RWPE2 (cell line): ENCODE results near the gene KLHL36.
"Not testable (repeated sequence)": the region's sequence is repeated elsewhere in the genome, so short reads cannot be mapped to it uniquely, and the experiment has no call there.

Experiments
- ATAC-seq: fragments of 200-7000 bp; cut with Tn5 transposase; 3 replicates; pipeline ENCODE4 v1.9.1; 2021; ENCODE audit warnings: low read depth
- DNase-seq: peaks from one replicate; pipeline ENCODE4 v3.0.0-alpha.2; 2020; ENCODE audit warnings: low spot score
- H3K27ac ChIP-seq: fragments of 450-650 bp; 2 replicates; pipeline ENCODE4 v1.5.1; 2017; ENCODE audit warnings: mild to moderate bottlenecking; ENCODE audit not compliant: poor library complexity, severe bottlenecking
- H3K27me3 ChIP-seq: fragments of 250-450 bp; sonication (Bioruptor Pico); 2 replicates; pipeline ENCODE4 v1.5.1; 2021; ENCODE audit warnings: mild to moderate bottlenecking, moderate library complexity; ENCODE audit not compliant: insufficient read depth, poor library complexity, severe bottlenecking
- H3K36me3 ChIP-seq: fragments of 250-450 bp; sonication (Bioruptor Pico); 2 replicates; pipeline ENCODE4 v1.5.1; 2020; ENCODE audit warnings: low read depth, mild to moderate bottlenecking, moderate library complexity
- H3K4me1 ChIP-seq: fragments of 250-450 bp; sonication (Bioruptor Pico); 2 replicates; pipeline ENCODE4 v1.5.1; 2021; ENCODE audit warnings: mild to moderate bottlenecking, moderate library complexity; ENCODE audit not compliant: insufficient read depth, poor library complexity, severe bottlenecking
- H3K4me3 ChIP-seq: fragments of 250-450 bp; sonication (Bioruptor Pico); 2 replicates; pipeline ENCODE4 v1.5.1; 2021; ENCODE audit warnings: mild to moderate bottlenecking, moderate library complexity; ENCODE audit not compliant: severe bottlenecking
- H3K9me3 ChIP-seq: fragments of 250-450 bp; sonication (Bioruptor Pico); 2 replicates; pipeline ENCODE4 v1.5.1; 2021; ENCODE audit warnings: mild to moderate bottlenecking, moderate library complexity; ENCODE audit not compliant: severe bottlenecking
- CTCF ChIP-seq: fragments of 450-650 bp; IDR thresholded peaks from one replicate; pipeline ENCODE4 v1.5.1; 2017; ENCODE audit warnings: mild to moderate bottlenecking, moderate library complexity; ENCODE audit not compliant: poor library complexity, severe bottlenecking

The KLHL36 gene

GRCh38 chr16:84631153-84631466, 17.2 kb upstream of the KLHL36 start:
- no peak for TF ChIP-seq CTCF
- Histone ChIP-seq H3K4me3 (no peak overlapping the region), H3K4me1 (no peaks in the 10 kb centered on the region), H3K27me3 (no peaks in the 10 kb centered on the region), H3K27ac (no peak overlapping the region), H3K9me3 (no peaks in the 10 kb centered on the region), H3K36me3 (no peaks in the 10 kb centered on the region)
- DNase-seq = no peak
- no peak for ATAC-seq

- ATAC-seq (no peak), DNase-seq (no peak)
- H3K4me3 ChIP-seq = no peak overlapping the region
- TF ChIP-seq CTCF = no peak
- H3K4me1 ChIP-seq = no peaks in the 10 kb centered on the region
- H3K36me3 ChIP-seq = no peaks in the 10 kb centered on the region
- no peaks in the 10 kb centered on the region for H3K9me3 ChIP-seq
- H3K27ac ChIP-seq = no peak overlapping the region
- H3K27me3 ChIP-seq = no peaks in the 10 kb centered on the region
These were observed 16.4 kb upstream of the KLHL36 start for GRCh38 chr16:84631886-84632285.

GRCh38 chr16:84632862-84633261, 15.4 kb upstream of the KLHL36 start:
- ATAC-seq, H3K9me3 ChIP-seq, H3K27ac ChIP-seq, H3K27me3 ChIP-seq, DNase-seq, H3K36me3 ChIP-seq, H3K4me3 ChIP-seq, H3K4me1 ChIP-seq: not testable (repeated sequence)

- no peak overlapping the region for H3K4me3 ChIP-seq
- no peaks in the 10 kb centered on the region for H3K27me3 ChIP-seq
- TF ChIP-seq CTCF = no peak
- H3K9me3 ChIP-seq = no peaks in the 10 kb centered on the region
- H3K36me3 ChIP-seq = no peaks in the 10 kb centered on the region
- H3K27ac ChIP-seq = no peak overlapping the region
- ATAC-seq (no peak), DNase-seq (no peak)
- H3K4me1 ChIP-seq = no peaks in the 10 kb centered on the region
These were observed 14.7 kb upstream of the KLHL36 start for GRCh38 chr16:84633622-84634021.

GRCh38 chr16:84635702-84636101, 12.6 kb upstream of the KLHL36 start:
- H3K4me3 ChIP-seq = no peak overlapping the region
- ATAC-seq = no peak
- no peak for DNase-seq

More at GRCh38 chr16:84635702-84636101, 12.6 kb upstream of the KLHL36 start:
- no peak overlapping the region for H3K27ac ChIP-seq
- H3K9me3 ChIP-seq = no peaks in the 10 kb centered on the region
- no peaks in the 10 kb centered on the region for H3K4me1 ChIP-seq
- H3K36me3 ChIP-seq = no peaks in the 10 kb centered on the region
- no peaks in the 10 kb centered on the region for H3K27me3 ChIP-seq
- TF ChIP-seq CTCF = no peak
